Activated naive CD4-positive, alpha-beta T cell treated with anti-CD3 and anti-CD28 coated beads, Interleukin-2, amount 50 U/mL, for 24 hours (primary cell): ENCODE data around the gene BCDIN3D.
"Not testable (repeated sequence)": the region's sequence is repeated elsewhere in the genome, so short reads cannot be mapped to it uniquely, and the experiment has no call there.

Experiments used
- H3K27ac Mint-ChIP-seq: one replicate; pipeline ENCODE4 v1.8.0; 2021; ENCODE audit warnings: mild to moderate bottlenecking, mixed read lengths
- H3K27me3 Mint-ChIP-seq: one replicate; pipeline ENCODE4 v1.8.0; 2021; ENCODE audit warnings: mixed read lengths
- H3K36me3 Mint-ChIP-seq: one replicate; pipeline ENCODE4 v1.8.0; 2021; ENCODE audit warnings: mixed read lengths
- H3K4me1 Mint-ChIP-seq: one replicate; pipeline ENCODE4 v1.8.0; 2021; ENCODE audit warnings: mixed read lengths
- H3K4me3 Mint-ChIP-seq: one replicate; pipeline ENCODE4 v1.8.0; 2021; ENCODE audit warnings: mild to moderate bottlenecking, mixed read lengths
- H3K9me3 Mint-ChIP-seq: one replicate; pipeline ENCODE4 v1.8.0; 2021; ENCODE audit warnings: mixed read lengths

The BCDIN3D gene

GRCh38 chr12:49881415-49882247 lies 38.7 kb upstream of the BCDIN3D start:
- H3K27ac Mint-ChIP-seq, result no peak overlapping the region
- no peak overlapping the region for H3K4me3 Mint-ChIP-seq
- no peaks in the 10 kb centered on the region for H3K27me3 Mint-ChIP-seq
- no peaks in the 10 kb centered on the region for H3K4me1 Mint-ChIP-seq
- H3K9me3 Mint-ChIP-seq, result no peaks in the 10 kb centered on the region
- no peaks in the 10 kb centered on the region for H3K36me3 Mint-ChIP-seq

DNA sequence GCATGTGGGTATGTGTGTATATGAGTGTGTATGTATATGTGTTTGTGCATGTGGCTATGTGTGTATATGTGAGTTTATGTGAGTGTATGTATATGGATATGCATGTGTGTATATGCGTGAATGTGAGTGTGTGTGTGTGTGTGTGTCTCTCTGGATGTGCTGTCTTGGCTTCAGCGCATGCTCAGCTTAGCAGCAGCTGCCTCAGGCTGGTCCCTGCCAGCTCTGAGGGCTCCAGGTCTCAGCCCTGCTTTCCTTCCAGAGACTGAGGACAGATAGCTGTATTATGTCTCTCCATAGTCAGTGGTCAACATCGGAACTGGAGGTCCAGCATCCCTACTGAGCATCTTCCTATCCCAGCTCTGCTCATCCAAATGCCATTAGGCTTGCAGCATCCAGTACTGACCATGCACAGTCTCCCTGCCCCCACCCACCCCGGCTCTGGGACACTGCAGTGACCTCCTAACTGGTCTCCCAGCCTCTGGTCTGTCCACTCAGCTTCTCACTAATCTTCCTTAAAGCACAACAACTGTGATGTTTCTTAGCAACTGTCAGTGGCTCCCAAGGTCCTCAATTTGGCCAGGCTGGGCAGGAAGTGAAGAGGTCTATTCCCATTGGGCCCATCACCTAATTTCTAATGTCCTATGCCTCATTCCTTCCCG lies 38.0 kb upstream of the BCDIN3D start:
- Mint-ChIP-seq H3K4me1 (no peaks in the 10 kb centered on the region), H3K27me3 (no peaks in the 10 kb centered on the region), H3K36me3 (no peaks in the 10 kb centered on the region), H3K27ac (no peak overlapping the region), H3K4me3 (no peak overlapping the region), H3K9me3 (no peaks in the 10 kb centered on the region)

- not testable (repeated sequence) for H3K9me3 Mint-ChIP-seq, H3K27ac Mint-ChIP-seq, H3K27me3 Mint-ChIP-seq, H3K4me1 Mint-ChIP-seq, H3K36me3 Mint-ChIP-seq, H3K4me3 Mint-ChIP-seq
These were observed 36.2 kb upstream of the BCDIN3D start for GRCh38 chr12:49879065-49879464.

DNA sequence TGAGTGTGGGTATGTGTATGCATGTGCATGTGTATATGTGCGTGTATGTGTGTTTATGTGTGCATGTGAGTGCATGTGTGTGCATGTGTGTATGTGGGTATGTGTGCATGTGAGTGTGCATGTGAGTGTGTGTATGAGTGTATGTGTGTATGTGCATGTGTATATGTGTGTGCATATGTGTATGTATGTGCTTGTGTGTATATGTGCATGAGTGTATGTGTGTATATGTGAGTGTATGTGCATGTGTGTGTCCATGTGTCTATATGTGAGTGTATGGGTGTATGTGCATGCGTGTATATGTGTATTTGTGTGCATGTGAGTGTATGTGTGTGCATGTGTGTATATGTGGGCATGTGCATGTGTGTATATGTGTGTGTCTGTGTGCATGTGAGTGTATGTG lies 35.1 kb upstream of the BCDIN3D start:
- H3K27me3 Mint-ChIP-seq, result no peaks in the 10 kb centered on the region
- H3K36me3 Mint-ChIP-seq, result no peaks in the 10 kb centered on the region
- no peaks in the 10 kb centered on the region for H3K9me3 Mint-ChIP-seq
- H3K4me3 Mint-ChIP-seq, result no peak overlapping the region
- H3K27ac Mint-ChIP-seq, result no peak overlapping the region
- no peaks in the 10 kb centered on the region for H3K4me1 Mint-ChIP-seq

GRCh38 chr12:49877066-49877465 lies 34.2 kb upstream of the BCDIN3D start:
- Mint-ChIP-seq H3K36me3 (no peaks in the 10 kb centered on the region), H3K9me3 (no peaks in the 10 kb centered on the region), H3K4me1 (no peaks in the 10 kb centered on the region), H3K27me3 (no peaks in the 10 kb centered on the region), H3K27ac (no peak overlapping the region), H3K4me3 (no peak overlapping the region)

GRCh38 chr12:49876070-49876469 lies 33.2 kb upstream of the BCDIN3D start:
- H3K9me3 Mint-ChIP-seq, result no peaks in the 10 kb centered on the region
- no peaks in the 10 kb centered on the region for H3K4me1 Mint-ChIP-seq
- no peaks in the 10 kb centered on the region for H3K27me3 Mint-ChIP-seq
- H3K4me3 Mint-ChIP-seq, result no peak overlapping the region
- no peak overlapping the region for H3K27ac Mint-ChIP-seq
- no peaks in the 10 kb centered on the region for H3K36me3 Mint-ChIP-seq

GRCh38 chr12:49875115-49875720 lies 32.3 kb upstream of the BCDIN3D start:
- Mint-ChIP-seq H3K36me3 (no peaks in the 10 kb centered on the region), H3K9me3 (no peaks in the 10 kb centered on the region), H3K4me3 (no peak overlapping the region), H3K27ac (no peak overlapping the region), H3K27me3 (no peaks in the 10 kb centered on the region), H3K4me1 (no peaks in the 10 kb centered on the region)

- Mint-ChIP-seq H3K4me1 (no peaks in the 10 kb centered on the region), H3K27me3 (no peaks in the 10 kb centered on the region), H3K36me3 (no peaks in the 10 kb centered on the region), H3K4me3 (no peak overlapping the region), H3K9me3 (no peaks in the 10 kb centered on the region), H3K27ac (no peak overlapping the region)
These were observed 31.4 kb upstream of the BCDIN3D start for GRCh38 chr12:49874142-49874897.

- H3K4me1 Mint-ChIP-seq, result no peaks in the 10 kb centered on the region
These were observed 30.5 kb upstream of the BCDIN3D start for GRCh38 chr12:49873361-49873934.

DNA sequence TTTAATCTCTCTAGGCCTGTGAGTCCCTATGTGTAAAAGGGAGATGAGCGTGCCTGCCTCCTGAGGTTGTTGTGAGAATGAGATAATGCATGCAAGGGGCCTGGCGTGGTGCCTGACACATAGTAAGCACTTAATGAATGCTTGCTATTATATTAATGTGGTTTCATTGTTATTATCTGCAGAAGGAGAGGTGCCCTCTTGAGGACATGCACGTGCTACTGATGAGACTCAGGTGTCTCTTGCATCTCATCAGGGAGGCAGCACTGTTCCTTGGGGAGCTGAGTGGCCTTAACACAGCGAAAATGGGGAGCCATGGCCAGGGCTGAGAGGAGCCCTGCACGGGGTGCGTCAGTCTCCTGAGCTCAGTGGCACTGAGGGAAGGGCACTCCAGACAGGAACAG lies 29.9 kb upstream of the BCDIN3D start:
- H3K9me3 Mint-ChIP-seq, result no peaks in the 10 kb centered on the region
- H3K27ac Mint-ChIP-seq, result no peak overlapping the region
- no peaks in the 10 kb centered on the region for H3K36me3 Mint-ChIP-seq
- H3K4me3 Mint-ChIP-seq, result no peak overlapping the region
- H3K4me1 Mint-ChIP-seq, result no peaks in the 10 kb centered on the region
- H3K27me3 Mint-ChIP-seq, result no peaks in the 10 kb centered on the region

More at GRCh38 chr12:49873361-49873934, 30.5 kb upstream of the BCDIN3D start:
- Mint-ChIP-seq H3K36me3 (no peaks in the 10 kb centered on the region), H3K27me3 (no peaks in the 10 kb centered on the region), H3K9me3 (no peaks in the 10 kb centered on the region), H3K27ac (no peak overlapping the region), H3K4me3 (no peak overlapping the region)

DNA sequence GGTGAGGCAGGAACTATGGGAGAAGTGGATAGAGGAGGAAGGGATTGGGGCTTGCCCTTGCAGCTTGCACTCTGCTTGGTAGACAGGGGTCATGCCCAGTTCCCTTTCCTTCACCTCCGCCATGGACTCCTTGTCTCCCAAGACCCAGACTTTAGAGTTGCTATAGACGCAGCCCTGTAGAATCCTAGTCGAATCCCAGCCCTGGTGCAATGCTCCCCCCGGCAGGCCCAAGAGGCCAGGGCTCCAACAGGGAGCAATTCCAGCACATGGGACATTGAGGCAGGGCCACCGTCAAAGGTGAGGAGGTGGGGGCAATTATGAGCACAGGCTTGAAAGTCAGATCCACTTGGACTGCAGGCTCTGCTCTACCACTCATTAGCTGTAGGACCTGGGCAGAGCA lies 29.5 kb upstream of the BCDIN3D start:
- H3K36me3 Mint-ChIP-seq, result no peaks in the 10 kb centered on the region
- H3K27ac Mint-ChIP-seq, result no peak overlapping the region
- H3K4me3 Mint-ChIP-seq, result no peak overlapping the region
- no peaks in the 10 kb centered on the region for H3K9me3 Mint-ChIP-seq
- no peaks in the 10 kb centered on the region for H3K27me3 Mint-ChIP-seq
- no peaks in the 10 kb centered on the region for H3K4me1 Mint-ChIP-seq

DNA sequence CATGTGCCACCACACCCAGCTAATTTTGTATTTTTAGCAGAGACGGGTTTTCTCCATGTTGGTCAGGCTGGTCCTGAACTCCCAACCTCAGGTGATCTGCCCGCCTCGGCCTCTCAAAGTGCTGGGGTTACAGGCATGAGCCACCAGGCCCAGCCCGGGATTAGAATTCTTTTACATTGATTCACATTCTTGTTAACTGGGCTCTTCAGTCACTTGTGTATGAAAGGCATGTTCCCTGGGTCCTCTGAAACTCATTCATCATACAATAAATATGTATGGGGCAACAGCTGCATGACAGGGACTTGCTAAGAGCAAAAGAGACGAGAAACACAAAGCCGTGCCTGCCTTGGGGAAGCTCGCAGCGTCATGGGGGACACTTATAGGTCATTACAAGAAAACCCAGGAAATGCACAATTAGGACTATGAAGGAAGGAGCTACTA lies 28.9 kb upstream of the BCDIN3D start:
- not testable (repeated sequence) for H3K4me1 Mint-ChIP-seq, H3K36me3 Mint-ChIP-seq, H3K4me3 Mint-ChIP-seq, H3K27ac Mint-ChIP-seq, H3K9me3 Mint-ChIP-seq, H3K27me3 Mint-ChIP-seq

- Mint-ChIP-seq H3K36me3 (no peaks in the 10 kb centered on the region), H3K27ac (no peak overlapping the region), H3K4me1 (no peaks in the 10 kb centered on the region), H3K9me3 (no peaks in the 10 kb centered on the region), H3K4me3 (no peak overlapping the region), H3K27me3 (no peaks in the 10 kb centered on the region)
These were observed 28.3 kb upstream of the BCDIN3D start for GRCh38 chr12:49871263-49871561.

DNA sequence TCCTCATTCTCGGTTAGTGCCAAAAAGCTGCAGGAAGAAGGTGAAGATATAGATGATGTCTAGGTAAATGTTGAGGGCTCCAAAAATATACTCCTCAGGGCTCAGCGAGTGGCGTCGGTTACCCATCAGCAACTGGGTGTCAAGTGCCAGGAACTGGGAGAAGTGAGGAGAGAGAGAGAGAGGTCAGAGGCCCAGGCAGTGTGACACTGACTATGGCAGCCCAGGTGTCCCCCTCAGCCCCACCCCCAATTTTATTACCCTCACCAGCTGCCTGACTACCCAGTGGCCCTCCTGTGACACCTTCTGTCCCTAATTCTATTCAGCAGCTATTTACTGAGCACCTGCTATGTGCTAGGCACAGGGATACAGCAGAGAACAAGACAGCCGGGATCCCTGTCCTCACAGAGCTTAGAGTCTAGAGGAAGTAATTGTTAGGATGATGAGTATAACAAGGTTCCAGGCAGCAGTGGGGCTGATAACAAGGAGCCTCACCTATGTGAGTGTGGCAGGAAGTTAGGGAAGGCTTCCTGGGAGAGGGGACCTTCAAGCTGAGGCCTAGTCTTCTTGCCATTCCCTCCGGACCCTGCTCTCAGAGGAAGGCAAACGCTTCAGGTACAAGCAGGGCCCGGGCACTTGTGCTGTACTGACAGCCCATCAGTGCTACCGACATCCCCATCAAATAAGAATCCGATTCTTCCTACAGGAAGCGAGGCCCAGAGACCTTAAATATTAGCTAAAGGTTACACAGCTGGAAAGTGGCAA lies 27.8 kb upstream of the BCDIN3D start:
- no peak overlapping the region for H3K4me3 Mint-ChIP-seq
- H3K27me3 Mint-ChIP-seq, result no peaks in the 10 kb centered on the region
- no peaks in the 10 kb centered on the region for H3K9me3 Mint-ChIP-seq
- H3K4me1 Mint-ChIP-seq, result no peaks in the 10 kb centered on the region
- no peak overlapping the region for H3K27ac Mint-ChIP-seq
- H3K36me3 Mint-ChIP-seq, result no peaks in the 10 kb centered on the region
